ENCODE measurements around the gene IFI30.

The IFI30 gene

GRCh38 chr19:18173572-18174288 is at the start of gene IFI30:
Gene IFI30, plus strand, starts transcription at chr19:18173813. Its CDS starts 29 bp downstream, at chr19:18173842.
- no peak for TF ChIP-seq CTCF (IDR thresholded peaks at IDR 0.05; ENCODE audit: insufficient read depth, missing control alignments)
- FAIRE-seq, result no peak
- peak; percentile 94 for DNase-seq (ENCODE audit: insufficient read length, low spot score)

GRCh38 chr19:18123819-18124218 is 49.8 kb upstream of the IFI30 start:
- TF ChIP-seq CTCF (IDR thresholded peaks at IDR 0.05; ENCODE audit: insufficient read depth, missing control alignments), result no peak
- FAIRE-seq (no peak), DNase-seq (ENCODE audit: insufficient read length, low spot score) (no peak)

GRCh38 chr19:18126097-18126496 is 47.5 kb upstream of the IFI30 start:
- no peak for DNase-seq (ENCODE audit: insufficient read length, low spot score)
- no peak for TF ChIP-seq CTCF (IDR thresholded peaks at IDR 0.05; ENCODE audit: insufficient read depth, missing control alignments)
- FAIRE-seq, result no peak

- no peak for DNase-seq (ENCODE audit: insufficient read length, low spot score)
- TF ChIP-seq CTCF (IDR thresholded peaks at IDR 0.05; ENCODE audit: insufficient read depth, missing control alignments), result no peak
- no peak for FAIRE-seq
Measured at GRCh38 chr19:18128044-18128443, 45.6 kb upstream of the IFI30 start.

GRCh38 chr19:18128805-18129204 is 44.8 kb upstream of the IFI30 start:
- DNase-seq (ENCODE audit: insufficient read length, low spot score), result no peak
- no peak for TF ChIP-seq CTCF (IDR thresholded peaks at IDR 0.05; ENCODE audit: insufficient read depth, missing control alignments)
- FAIRE-seq, result no peak

GRCh38 chr19:18130523-18131242 is 42.9 kb upstream of the IFI30 start:
- DNase-seq (ENCODE audit: insufficient read length, low spot score) (no peak), FAIRE-seq (no peak)
- TF ChIP-seq CTCF (IDR thresholded peaks at IDR 0.05; ENCODE audit: insufficient read depth, missing control alignments), result no peak

All from D721Med (cell line).